ENCODE data around the gene MAPK14.
A peak's percentile ranks its signal among the peaks of the same experiment; 100 is the strongest.

The MAPK14 gene

GRCh38 chr6:36095497-36096391 lies 68.1 kb downstream of the MAPK14 start:
- DNase-seq (ENCODE audit: low read depth in 1 of 2, low spot score in 1 of 2): no peak
- Histone ChIP-seq H3K27ac (replicated peaks) (no peak overlapping the region), H3K27me3 (ENCODE audit: insufficient read depth, poor library complexity, severe bottlenecking) (no peaks in the 10 kb centered on the region), H3K4me3 (replicated peaks; ENCODE audit: insufficient read depth, low read length) (no peak overlapping the region)
- no peak for TF ChIP-seq GABPA (IDR thresholded peaks at IDR 0.05; ENCODE audit: low read depth)

GRCh38 chr6:36098253-36098919 lies 70.8 kb downstream of the MAPK14 start:
- DNase-seq (ENCODE audit: low read depth in 1 of 2, low spot score in 1 of 2): no peak
- H3K27me3 ChIP-seq (ENCODE audit: insufficient read depth, poor library complexity, severe bottlenecking): no peaks in the 10 kb centered on the region
- H3K27ac ChIP-seq (replicated peaks): no peak overlapping the region
- peak; percentile 85 for TF ChIP-seq SPI1 (IDR thresholded peaks at IDR 0.05; ENCODE audit: borderline replicate concordance, low read depth)
- TF ChIP-seq REST (IDR thresholded peaks at IDR 0.05; ENCODE audit: insufficient replicate concordance, low read depth): no peak
- no peak overlapping the region for H3K4me3 ChIP-seq (replicated peaks; ENCODE audit: insufficient read depth, low read length)

GRCh38 chr6:36098920-36099647 lies 71.5 kb downstream of the MAPK14 start:
- H3K27ac ChIP-seq (replicated peaks): no peak overlapping the region
- no peak for TF ChIP-seq CTCF (IDR thresholded peaks at IDR 0.05; ENCODE audit: insufficient read depth, low read length)
- TF ChIP-seq POLR2AphosphoS5 (IDR thresholded peaks at IDR 0.05; ENCODE audit: low read depth): no peak
- no peak for TF ChIP-seq GABPA (IDR thresholded peaks at IDR 0.05; ENCODE audit: low read depth)
- TF ChIP-seq SPI1 (IDR thresholded peaks at IDR 0.05; ENCODE audit: borderline replicate concordance, low read depth): no peak
- no peak for TF ChIP-seq REST (IDR thresholded peaks at IDR 0.05; ENCODE audit: insufficient replicate concordance, low read depth)
- H3K4me3 ChIP-seq (replicated peaks; ENCODE audit: insufficient read depth, low read length): no peak overlapping the region
- DNase-seq (ENCODE audit: low read depth in 1 of 2, low spot score in 1 of 2): no peak
- H3K27me3 ChIP-seq (ENCODE audit: insufficient read depth, poor library complexity, severe bottlenecking): no peaks in the 10 kb centered on the region

GRCh38 chr6:36099869-36100483 lies 72.4 kb downstream of the MAPK14 start:
- DNase-seq (ENCODE audit: low read depth in 1 of 2, low spot score in 1 of 2): no peak
- Histone ChIP-seq H3K4me3 (replicated peaks; ENCODE audit: insufficient read depth, low read length) (no peak overlapping the region), H3K27me3 (ENCODE audit: insufficient read depth, poor library complexity, severe bottlenecking) (no peaks in the 10 kb centered on the region), H3K27ac (replicated peaks) (no peak overlapping the region)
- TF ChIP-seq REST (IDR thresholded peaks at IDR 0.05; ENCODE audit: insufficient replicate concordance, low read depth) (no peak), GABPA (IDR thresholded peaks at IDR 0.05; ENCODE audit: low read depth) (no peak), SPI1 (IDR thresholded peaks at IDR 0.05; ENCODE audit: borderline replicate concordance, low read depth) (no peak), POLR2AphosphoS5 (IDR thresholded peaks at IDR 0.05; ENCODE audit: low read depth) (no peak), CTCF (IDR thresholded peaks at IDR 0.05; ENCODE audit: insufficient read depth, low read length) (no peak)
